ENCODE results near the gene IL18.
"Not testable (repeated sequence)": the region's sequence is repeated elsewhere in the genome, so short reads cannot be mapped to it uniquely, and the experiment has no call there.

Gene IL18

GRCh38 chr11:112163875-112164685 is at the start of gene IL18:
IL18 (minus strand) TSS chr11:112164094; CDS start chr11:112155053, 9,041 bp downstream.
- no peak for DNase-seq

- no peak for DNase-seq
Observed at GRCh38 chr11:112212710-112213109, 48.8 kb upstream of the IL18 start.

DNA sequence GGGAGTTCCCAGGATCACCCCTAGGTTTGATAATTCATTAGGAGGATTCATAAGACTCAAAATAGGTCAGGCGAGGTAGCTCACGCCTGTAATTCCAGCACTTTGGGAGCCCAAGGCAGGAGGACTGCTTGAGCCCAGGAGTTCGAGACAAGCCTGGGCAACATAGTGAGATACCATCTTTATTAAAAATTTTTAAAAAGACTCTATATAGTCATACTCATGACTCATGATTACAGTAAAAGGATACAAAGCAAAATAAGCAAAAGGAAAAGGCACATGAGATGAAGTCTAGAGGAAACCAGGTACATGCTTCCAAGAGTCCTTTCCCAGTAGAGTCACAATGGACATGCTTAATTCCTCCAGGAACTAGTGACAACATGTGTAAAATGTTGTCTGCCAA is 48.4 kb upstream of the IL18 start:
- no peak for DNase-seq

DNA sequence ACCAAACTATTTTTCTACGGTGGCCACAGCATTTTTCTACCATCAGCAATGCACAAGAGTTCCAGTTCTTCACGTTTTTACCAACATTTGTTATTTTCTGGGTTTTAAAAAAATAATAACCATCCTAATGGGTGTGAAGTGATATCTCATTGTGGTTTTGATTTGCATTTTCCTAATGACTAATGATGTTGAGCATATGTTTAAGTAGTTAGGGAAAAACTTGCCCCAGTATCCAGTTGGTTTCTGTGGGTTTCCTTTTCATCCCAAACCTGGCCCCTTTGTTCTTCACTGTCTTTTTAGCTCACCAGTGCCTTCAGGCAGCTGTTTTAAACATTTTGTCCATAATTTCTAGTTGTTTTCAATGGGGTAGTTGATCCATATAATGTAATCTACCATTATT is 47.6 kb upstream of the IL18 start:
- no peak for DNase-seq

DNA sequence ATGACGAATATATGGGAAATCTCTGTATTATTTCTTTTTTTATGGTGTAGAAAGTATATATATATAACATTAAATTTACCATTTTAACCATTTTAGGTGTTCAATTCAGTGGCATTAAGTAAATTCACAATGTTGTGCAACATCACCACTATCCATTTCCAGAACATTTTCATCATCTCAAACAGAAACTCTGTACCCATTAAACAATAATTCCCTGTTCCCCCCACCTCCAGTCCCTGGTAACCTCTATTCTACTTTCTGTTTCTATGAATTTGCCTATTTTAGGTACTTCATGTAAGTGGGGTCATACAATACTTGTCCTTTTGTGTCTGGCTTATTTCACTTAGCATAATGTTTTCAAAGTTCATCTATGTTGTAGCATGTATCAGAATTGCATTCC is 47.0 kb upstream of the IL18 start:
- DNase-seq: no peak

GRCh38 chr11:112206071-112206470 is 42.2 kb upstream of the IL18 start:
- no peak for DNase-seq

DNA sequence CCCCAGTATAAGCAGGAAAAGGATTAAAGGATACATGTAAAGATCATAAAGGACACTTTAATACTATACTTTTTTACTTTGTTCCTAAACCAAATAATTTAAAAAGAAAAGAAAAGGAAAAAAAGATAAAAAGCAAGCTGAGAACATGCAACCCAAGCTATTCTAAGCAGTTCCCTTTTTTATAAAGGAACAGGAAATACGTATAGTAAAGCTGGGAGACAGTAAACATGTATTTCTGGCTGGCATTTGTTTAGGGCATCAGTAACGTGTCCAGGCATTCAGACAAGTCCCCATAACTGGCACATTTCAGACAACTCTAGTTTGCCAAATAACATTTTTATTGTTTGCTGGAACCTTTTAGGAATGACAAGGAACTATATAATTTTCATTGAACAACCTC is 36.4 kb upstream of the IL18 start:
- DNase-seq: no peak

DNA sequence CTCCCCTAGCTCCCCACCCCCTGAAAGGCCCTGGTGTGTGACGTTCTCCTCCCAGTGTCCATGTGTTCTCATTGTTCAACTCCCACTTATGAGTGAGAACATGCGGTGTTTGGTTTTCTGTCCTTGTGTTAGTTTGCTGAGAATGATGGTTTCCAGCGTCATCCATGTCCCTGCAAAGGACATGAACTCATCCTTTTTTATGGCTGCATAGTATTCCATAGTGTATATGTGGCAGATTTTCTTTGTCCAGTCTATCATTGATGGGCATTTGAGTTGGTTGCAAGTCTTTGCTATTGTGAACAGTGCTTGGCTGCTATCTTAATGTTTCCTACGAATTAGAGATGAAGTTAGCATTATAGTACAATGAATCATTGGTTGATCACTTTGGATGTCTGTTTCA is 35.2 kb upstream of the IL18 start:
- not testable (repeated sequence) for DNase-seq

- no peak for DNase-seq
Observed at GRCh38 chr11:112196519-112197087, 32.7 kb upstream of the IL18 start.

DNA sequence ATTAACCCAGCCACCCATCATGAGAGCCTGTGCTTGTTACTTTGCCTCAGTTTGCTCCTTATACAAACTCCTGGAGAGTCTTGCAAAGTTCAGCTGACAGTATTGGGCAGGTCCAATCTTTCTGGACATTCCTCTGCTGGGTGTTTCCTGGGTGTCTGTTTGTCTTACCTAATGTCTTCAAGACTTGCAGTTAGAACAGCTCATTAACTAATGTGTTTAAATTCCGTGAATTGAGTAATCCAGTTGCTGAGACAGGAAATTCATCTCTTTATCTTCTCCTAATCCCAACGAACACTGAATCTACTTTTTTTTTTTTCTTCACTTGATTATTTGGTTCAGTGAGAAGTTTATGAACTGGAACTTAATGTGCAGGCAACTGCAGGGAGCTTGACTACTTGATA is 32.1 kb upstream of the IL18 start:
- no peak for DNase-seq

- not testable (repeated sequence) for DNase-seq
Observed at GRCh38 chr11:112195113-112195512, 31.2 kb upstream of the IL18 start.

DNA sequence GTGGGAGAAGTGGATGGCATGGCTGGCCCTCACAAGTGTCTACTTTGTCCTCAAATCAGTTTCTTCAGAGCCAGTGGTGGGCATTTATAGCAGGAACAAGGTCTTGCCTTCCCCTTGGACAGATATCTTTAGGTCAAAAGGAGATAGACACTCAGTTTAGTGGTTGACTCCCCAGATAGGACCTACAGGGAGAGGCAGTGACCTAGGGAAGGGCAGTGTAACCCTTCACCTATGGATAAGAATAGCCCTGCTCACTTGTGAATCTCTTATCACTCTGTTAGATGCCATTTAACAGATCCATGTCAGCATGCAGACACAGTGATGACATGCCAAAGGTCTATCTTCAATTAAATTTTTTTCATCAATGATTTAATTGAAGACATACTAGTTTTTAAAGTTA is 22.4 kb upstream of the IL18 start:
- no peak for DNase-seq

- no peak for DNase-seq
Observed at GRCh38 chr11:112185883-112186282, 22.0 kb upstream of the IL18 start.

DNA sequence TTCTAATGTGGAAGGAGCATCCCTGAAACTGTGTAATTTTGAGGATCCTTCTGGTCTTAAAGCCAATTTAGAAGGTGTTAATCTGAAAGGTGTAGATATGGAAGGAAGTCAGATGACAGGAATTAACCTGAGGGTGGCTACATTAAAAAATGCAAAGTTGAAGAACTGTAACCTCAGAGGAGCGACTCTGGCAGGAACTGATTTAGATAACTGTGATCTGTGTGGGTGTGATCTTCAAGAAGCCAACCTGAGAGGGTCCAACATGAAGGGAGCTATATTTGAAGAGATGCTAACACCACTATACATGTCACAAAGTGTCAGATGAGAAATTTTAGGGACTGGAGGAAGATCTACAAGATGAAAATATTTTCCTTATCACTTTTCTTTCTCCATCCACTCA is 19.0 kb upstream of the IL18 start:
- DNase-seq: no peak

DNA sequence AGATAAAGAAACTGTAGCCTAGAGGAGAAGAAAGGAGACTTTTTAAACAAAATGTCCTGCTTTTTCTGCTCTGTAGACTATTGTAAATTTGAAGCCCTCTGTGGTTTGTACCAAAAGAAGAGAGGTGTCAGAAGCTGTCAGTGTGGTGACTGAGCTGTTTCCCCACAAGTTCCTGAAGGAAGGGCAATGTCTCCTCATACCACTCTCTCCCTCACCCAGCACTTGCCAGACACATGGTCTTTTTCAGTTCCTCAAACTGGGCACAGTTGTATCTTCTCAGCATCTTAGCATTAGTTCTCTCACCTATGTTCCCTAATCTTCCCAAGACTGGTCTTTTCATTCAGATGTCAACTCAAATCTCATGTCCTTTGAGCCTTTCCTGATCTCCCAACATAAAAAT is 15.7 kb upstream of the IL18 start:
- peak; percentile 15 for DNase-seq

DNA sequence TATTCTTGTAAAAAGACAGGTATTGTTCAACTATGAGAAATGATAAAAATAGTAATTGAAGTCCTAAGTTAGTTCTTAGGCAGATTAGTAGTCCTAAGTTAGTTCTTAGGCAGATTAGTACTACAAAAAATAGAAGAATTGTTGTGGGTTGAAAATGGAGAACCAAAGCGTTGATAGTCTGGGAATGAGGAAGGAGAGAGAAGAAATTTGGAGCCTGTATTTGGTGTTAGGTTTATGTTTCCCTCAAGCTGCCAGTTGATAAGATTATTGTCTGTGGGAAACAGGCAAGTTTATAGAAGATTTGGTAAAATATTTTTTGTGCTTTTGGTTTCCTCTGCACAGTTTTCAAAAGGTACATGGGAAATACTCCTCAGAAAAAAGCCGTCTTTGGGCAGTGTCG is 15.0 kb upstream of the IL18 start:
- no peak for DNase-seq

DNA sequence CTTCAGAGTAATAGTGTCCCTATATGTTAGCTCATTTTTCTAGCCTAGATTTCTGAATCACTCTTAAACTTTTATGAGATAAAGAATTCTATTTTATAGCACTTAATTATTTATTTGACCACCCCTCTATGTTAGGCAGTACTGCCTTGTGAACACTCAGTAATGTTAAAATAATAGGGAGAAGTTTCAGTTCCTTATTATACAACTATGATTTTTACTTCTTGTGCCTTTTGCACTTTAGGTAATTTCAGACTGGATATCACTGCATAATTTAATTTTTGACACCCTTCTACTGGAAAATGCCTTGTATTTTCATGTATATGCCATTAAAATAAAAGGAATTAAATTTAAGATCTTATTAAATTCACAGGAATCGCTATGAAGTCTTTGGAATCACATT is 14.5 kb upstream of the IL18 start:
- no peak for DNase-seq

GRCh38 chr11:112177589-112177988 is 13.7 kb upstream of the IL18 start:
- DNase-seq: no peak

GRCh38 chr11:112176077-112176476 is 12.2 kb upstream of the IL18 start:
- DNase-seq: no peak

GRCh38 chr11:112175599-112175952 is 11.7 kb upstream of the IL18 start:
- DNase-seq: no peak

DNA sequence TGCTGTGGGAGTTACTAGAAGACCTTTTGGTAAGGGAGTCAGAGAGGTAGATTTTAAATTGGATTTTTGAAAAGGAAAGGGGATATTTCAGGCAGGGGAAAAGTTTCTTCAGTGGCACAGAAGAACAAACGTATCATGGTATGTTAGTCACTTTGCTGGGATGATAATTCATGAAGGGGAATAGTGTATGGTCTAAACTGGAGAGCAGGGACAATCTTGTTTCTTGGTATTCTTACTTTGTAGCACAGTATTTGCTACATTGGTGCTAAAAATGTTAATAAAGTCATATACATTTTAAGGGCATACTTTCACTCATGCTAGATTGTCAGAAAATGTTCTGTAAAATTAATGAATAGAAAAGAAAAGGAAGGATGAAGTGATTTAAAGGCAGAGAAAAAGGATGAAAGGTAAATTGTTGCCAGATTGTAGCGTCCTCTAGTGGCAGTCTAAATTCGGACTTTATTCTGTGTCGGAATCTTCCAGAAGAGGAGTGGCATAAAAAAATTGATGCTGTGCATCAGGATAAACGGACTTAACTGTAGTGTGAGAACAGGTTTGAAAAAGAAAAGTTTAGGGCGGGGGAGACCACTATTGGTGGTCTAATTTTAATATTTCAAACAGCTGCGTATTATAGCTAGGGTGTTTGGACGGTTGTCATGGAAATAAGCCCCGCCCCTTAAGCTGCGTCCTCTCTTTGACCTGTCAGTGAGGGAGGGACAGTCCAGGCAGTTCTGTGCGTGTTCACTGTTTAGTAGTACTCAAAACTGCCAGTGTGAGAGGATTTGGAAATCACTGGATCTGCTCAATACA is 11.1 kb upstream of the IL18 start, which contains the start of gene BCO2:
Gene BCO2, plus strand, starts transcription at position 724 of the 810 bp plus-strand sequence. CDS start 90 bp downstream, outside the sequence.
- peak; percentile 36 for DNase-seq

GRCh38 chr11:112173152-112173551 is 9.3 kb upstream of the IL18 start:
- DNase-seq: no peak

DNA sequence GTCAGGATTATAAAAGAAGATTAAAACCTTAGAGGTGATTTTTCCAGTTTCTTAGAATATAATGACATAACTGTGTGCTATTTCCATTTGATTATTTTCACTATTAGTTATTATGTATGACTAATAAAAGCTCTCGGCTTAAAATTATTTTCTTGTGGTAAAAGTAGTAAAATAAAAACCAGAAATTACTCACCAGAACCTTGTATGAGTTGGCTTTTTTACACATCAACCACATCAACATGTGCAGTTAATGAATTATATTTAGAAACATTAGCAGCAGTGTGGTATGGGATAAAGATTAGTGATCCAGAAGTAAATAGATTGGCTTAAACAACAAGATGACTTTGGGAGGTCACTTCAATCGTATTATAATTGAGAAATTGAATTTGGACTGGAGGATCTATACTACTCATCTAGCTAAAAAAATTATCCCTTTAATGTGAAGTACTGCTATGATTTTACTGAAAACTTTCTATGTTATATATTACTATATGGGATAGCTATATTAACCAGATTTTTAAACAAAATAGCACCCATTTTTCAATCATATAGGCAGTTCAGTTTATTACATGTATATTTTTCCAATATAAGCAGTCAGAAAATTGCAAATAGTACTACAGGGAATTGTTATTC is 8.6 kb upstream of the IL18 start:
- no peak for DNase-seq

Measured in NK-92 treated with Interleukin-12 subunit alpha and Interleukin-12 subunit beta, amount 100 ng/mL, for 24 hours (cell line).